Upper lobe of right lung (tissue), 1 donor: ENCODE measurements around the gene DSE. TPM values are rescaled to one million over a fixed set of nuclear protein-coding genes. Genes with fewer than 3 reads are reported as not detected.
A peak's percentile ranks its signal among the peaks of the same experiment; 100 is the strongest.

ENCODE experiments used
- ATAC-seq: fragments of 200-7000 bp; cut with Tn5 transposase; one replicate; pipeline ENCODE4 v1.9.1; 2020; ENCODE audit warnings: mild to moderate bottlenecking, moderate library complexity
- DNase-seq: peaks from one replicate; pipeline ENCODE4 v3.0.0-alpha.2; 2020
- H3K27ac ChIP-seq: fragments of 200-600 bp; one replicate; pipeline ENCODE4 v1.8.0; 2022
- H3K27me3 ChIP-seq: fragments of 200-600 bp; one replicate; pipeline ENCODE4 v1.8.0; 2022; ENCODE audit warnings: mild to moderate bottlenecking
- H3K36me3 ChIP-seq: fragments of 200-600 bp; one replicate; pipeline ENCODE4 v1.8.0; 2022
- H3K4me1 ChIP-seq: fragments of 200-600 bp; one replicate; pipeline ENCODE4 v1.8.0; 2022
- H3K4me3 ChIP-seq: fragments of 200-600 bp; one replicate; pipeline ENCODE4 v1.8.0; 2022; ENCODE audit warnings: mild to moderate bottlenecking
- H3K9me3 ChIP-seq: fragments of 200-600 bp; one replicate; pipeline ENCODE4 v1.8.0; 2022
- CTCF ChIP-seq: fragments of 200-600 bp; IDR thresholded peaks from one replicate; pipeline ENCODE4 v1.8.0; 2022; ENCODE audit warnings: antibody characterized with exemption
- intact Hi-C: fragments of 100-400 bp; cut with DNase I; formaldehyde crosslinking; loops from one replicate; pipeline ENCODE4 v1.11.0; 2022
- total RNA-seq: library from RNA; stranded (reverse); fragmentation: NEBNext Ultra II Directional; extraction: Animal tissue kit (Norgen Biotek cat#: 25700); gene quantifications from one replicate; pipeline ENCODE4 v1.2.1, GENCODE V29; 2021
- donor health status: DM: no; HTN: yes; CAD: no; lungs with severe emphysema.

DSE gene
- total RNA-seq, 1 donor from 2014 or later: 47.6 TPM

GRCh38 chr6:116437656-116438055 is 66.9 kb downstream of the DSE start:
- Histone ChIP-seq H3K4me3 (no peak overlapping the region), H3K36me3 (no peaks in the 10 kb centered on the region), H3K27me3 (no peaks in the 10 kb centered on the region), H3K9me3 (no peaks in the 10 kb centered on the region), H3K27ac (no peak overlapping the region), H3K4me1 (no peaks in the 10 kb centered on the region)
- intact Hi-C loops: no loop called here
- DNase-seq (no peak), ATAC-seq (no peak)
- no peak for TF ChIP-seq CTCF

GRCh38 chr6:116438590-116439448 is 68.1 kb downstream of the DSE start:
- no peak overlapping the region for H3K27ac ChIP-seq
- DNase-seq (no peak), ATAC-seq (no peak)
- H3K4me1 ChIP-seq: no peaks in the 10 kb centered on the region
- H3K9me3 ChIP-seq: no peaks in the 10 kb centered on the region
- no peaks in the 10 kb centered on the region for H3K36me3 ChIP-seq
- no peaks in the 10 kb centered on the region for H3K27me3 ChIP-seq
- H3K4me3 ChIP-seq: no peak overlapping the region
- TF ChIP-seq CTCF: no peak
- intact Hi-C loops: no loop called here

GRCh38 chr6:116439522-116440051 is 68.8 kb downstream of the DSE start:
- no peaks in the 10 kb centered on the region for H3K4me1 ChIP-seq
- no peak for TF ChIP-seq CTCF
- no peaks in the 10 kb centered on the region for H3K27me3 ChIP-seq
- H3K36me3 ChIP-seq: no peaks in the 10 kb centered on the region
- H3K4me3 ChIP-seq: no peak overlapping the region
- DNase-seq (no peak), ATAC-seq (no peak)
- H3K27ac ChIP-seq: no peak overlapping the region
- intact Hi-C loops: no loop called here
- no peaks in the 10 kb centered on the region for H3K9me3 ChIP-seq

GRCh38 chr6:116443105-116443504 is 72.4 kb downstream of the DSE start:
- intact Hi-C loops: no loop called here
- Histone ChIP-seq H3K36me3 (no peaks in the 10 kb centered on the region), H3K4me3 (no peak overlapping the region), H3K27me3 (no peaks in the 10 kb centered on the region), H3K4me1 (no peaks in the 10 kb centered on the region), H3K9me3 (no peaks in the 10 kb centered on the region), H3K27ac (no peak overlapping the region)
- ATAC-seq: no peak
- no peak for TF ChIP-seq CTCF
- DNase-seq: no peak

- H3K9me3 ChIP-seq: no peaks in the 10 kb centered on the region
- H3K27me3 ChIP-seq: no peaks in the 10 kb centered on the region
- DNase-seq (no peak), ATAC-seq (peak; percentile 68)
- TF ChIP-seq CTCF: peak; percentile 53
- no peak overlapping the region for H3K4me3 ChIP-seq
- H3K4me1 ChIP-seq: no peaks in the 10 kb centered on the region
- no peaks in the 10 kb centered on the region for H3K36me3 ChIP-seq
- intact Hi-C loops: no loop called here
- H3K27ac ChIP-seq: no peak overlapping the region
These were observed 73.3 kb downstream of the DSE start for GRCh38 chr6:116444092-116444491.
